Caco-2 (cell line): ENCODE results near the gene EBF4. TPM values are rescaled to one million over a fixed set of nuclear protein-coding genes. Genes with fewer than 3 reads are reported as not detected.

Experiments used
- BruUV-seq: library from RNA; stranded (reverse); fragments of 400-500 nt; replicated peaks from 2 replicates; lab custom pipeline; 2021; lab: Mats Ljungman, UMichigan
- CTCF ChIA-PET: fragments of 300-600 bp; sonication (Branson Sonifier 250); formaldehyde crosslinking; loops from one replicate; lab custom pipeline; 2022; ENCODE audit warnings: antibody characterized with exemption; lab: Charles Lee
- POLR2A ChIA-PET: fragments of 300-600 bp; sonication (Branson Sonifier 250); formaldehyde crosslinking; loops from one replicate; lab custom pipeline; 2022; ENCODE audit warnings: antibody characterized with exemption; lab: Charles Lee
- DNase-seq, 2 experiments: peaks; one replicate each; pipeline versions ENCODE4 v3.0.0 to v3.0.0-alpha.2; 2020 to 2022
- H3K27me3 ChIP-seq: replicated peaks from 2 replicates; pipeline ENCODE4 v1.6.0; 2011; ENCODE audit warnings: low read length; ENCODE audit not compliant: control insufficient read depth, insufficient read depth
- H3K36me3 ChIP-seq: 2 replicates; pipeline ENCODE4 v1.5.1; 2011; ENCODE audit warnings: low read length; ENCODE audit not compliant: control insufficient read depth, insufficient read depth
- H3K4me1 ChIP-seq: fragments of 250-450 bp; sonication (Bioruptor Pico); 2 replicates; pipeline ENCODE4 v1.5.1; 2020; ENCODE audit warnings: mild to moderate bottlenecking
- H3K4me3 ChIP-seq: 2 replicates; pipeline ENCODE4 v1.5.1; 2011; ENCODE audit warnings: low read depth, mild to moderate bottlenecking, control low read depth, low read length
- H3K9me3 ChIP-seq: fragments of 250-450 bp; sonication (Bioruptor Pico); 2 replicates; pipeline ENCODE4 v1.5.1; 2020; ENCODE audit warnings: mild to moderate bottlenecking, moderate library complexity
- H3K27ac Mint-ChIP-seq: one replicate; pipeline ENCODE4 v1.8.0; 2022; ENCODE audit warnings: mixed read lengths; ENCODE audit not compliant: unreplicated experiment
- H3K27me3 Mint-ChIP-seq: one replicate; pipeline ENCODE4 v1.8.0; 2022; ENCODE audit warnings: mixed read lengths; ENCODE audit not compliant: insufficient read depth, unreplicated experiment
- H3K36me3 Mint-ChIP-seq: one replicate; pipeline ENCODE4 v1.8.0; 2022; ENCODE audit warnings: mild to moderate bottlenecking, mixed read lengths; ENCODE audit not compliant: insufficient read depth, unreplicated experiment
- H3K4me1 Mint-ChIP-seq: one replicate; pipeline ENCODE4 v1.8.0; 2022; ENCODE audit warnings: low read depth, mixed read lengths; ENCODE audit not compliant: unreplicated experiment
- H3K4me3 Mint-ChIP-seq: one replicate; pipeline ENCODE4 v1.8.0; 2022; ENCODE audit warnings: mild to moderate bottlenecking, moderate library complexity, mixed read lengths; ENCODE audit not compliant: unreplicated experiment
- H3K9me3 Mint-ChIP-seq: one replicate; pipeline ENCODE4 v1.8.0; 2022; ENCODE audit warnings: mixed read lengths; ENCODE audit not compliant: unreplicated experiment
- intact Hi-C: fragments of 100-400 bp; cut with micrococcal nuclease; formaldehyde crosslinking; loops from one replicate; pipeline ENCODE4 v1.10.0; 2022; ENCODE audit not compliant: unreplicated experiment
- total RNA-seq: library from RNA; stranded (reverse); gene quantifications from 2 replicates; pipeline ENCODE4 v1.2.3, GENCODE V29; 2022
- TF ChIP-seq, protein P1 (sequence below), 2 experiments: fragments of 200-600 bp in 1 of 2; IDR thresholded peaks; 1 replicate in 1 of 2; 2 replicates in 1 of 2; pipeline versions ENCODE4 v1.5.1 to v1.8.0; 2011 to 2022; ENCODE audit warnings: antibody characterized with exemption in 1 of 2, control low read depth in 1 of 2, inconsistent platforms in 1 of 2, low read depth in 1 of 2, low read length in 1 of 2, mild to moderate bottlenecking in 1 of 2, moderate library complexity in 1 of 2; ENCODE audit not compliant: insufficient read depth in 1 of 2, severe bottlenecking in 1 of 2, unreplicated experiment in 1 of 2

Gene EBF4
- total RNA-seq, 1 experiment from 2014 or later: 7.5 TPM

DNA sequence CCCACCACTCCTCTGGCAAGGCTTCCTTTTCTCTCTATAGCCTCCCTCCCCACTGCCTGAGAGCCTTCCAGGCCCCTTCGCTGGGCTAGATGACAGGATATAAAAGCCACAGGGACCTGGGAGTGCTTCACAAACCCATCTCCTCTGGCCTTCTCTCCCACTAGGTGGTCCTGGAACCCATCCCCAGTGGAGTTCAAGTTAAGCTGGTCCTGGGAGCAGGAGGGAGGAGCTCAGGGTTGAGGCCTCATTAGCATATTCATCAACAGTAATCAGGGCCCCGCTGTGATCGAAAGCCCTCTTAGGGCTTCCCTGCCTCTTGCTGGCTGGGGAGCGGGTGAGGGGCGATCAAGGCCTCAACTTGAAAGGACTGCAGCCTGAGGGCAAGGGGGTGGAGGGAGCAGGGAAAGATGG, 9.1 kb downstream of the EBF4 start:
- intact Hi-C loops: no loop called here
- no peaks in the 10 kb centered on the region for H3K4me1 Mint-ChIP-seq
- H3K9me3 Mint-ChIP-seq: no peaks in the 10 kb centered on the region
- no peaks in the 10 kb centered on the region for H3K36me3 Mint-ChIP-seq
- H3K4me3 ChIP-seq: no peak overlapping the region
- no peak for DNase-seq
- no peaks in the 10 kb centered on the region for H3K9me3 ChIP-seq
- BruUV-seq: no TSS peak
- TF ChIP-seq, protein P1, sequence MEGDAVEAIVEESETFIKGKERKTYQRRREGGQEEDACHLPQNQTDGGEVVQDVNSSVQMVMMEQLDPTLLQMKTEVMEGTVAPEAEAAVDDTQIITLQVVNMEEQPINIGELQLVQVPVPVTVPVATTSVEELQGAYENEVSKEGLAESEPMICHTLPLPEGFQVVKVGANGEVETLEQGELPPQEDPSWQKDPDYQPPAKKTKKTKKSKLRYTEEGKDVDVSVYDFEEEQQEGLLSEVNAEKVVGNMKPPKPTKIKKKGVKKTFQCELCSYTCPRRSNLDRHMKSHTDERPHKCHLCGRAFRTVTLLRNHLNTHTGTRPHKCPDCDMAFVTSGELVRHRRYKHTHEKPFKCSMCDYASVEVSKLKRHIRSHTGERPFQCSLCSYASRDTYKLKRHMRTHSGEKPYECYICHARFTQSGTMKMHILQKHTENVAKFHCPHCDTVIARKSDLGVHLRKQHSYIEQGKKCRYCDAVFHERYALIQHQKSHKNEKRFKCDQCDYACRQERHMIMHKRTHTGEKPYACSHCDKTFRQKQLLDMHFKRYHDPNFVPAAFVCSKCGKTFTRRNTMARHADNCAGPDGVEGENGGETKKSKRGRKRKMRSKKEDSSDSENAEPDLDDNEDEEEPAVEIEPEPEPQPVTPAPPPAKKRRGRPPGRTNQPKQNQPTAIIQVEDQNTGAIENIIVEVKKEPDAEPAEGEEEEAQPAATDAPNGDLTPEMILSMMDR (IDR thresholded peaks at IDR 0.05; ENCODE audit: insufficient read depth in 1 of 2, low read depth in 1 of 2, low read length in 1 of 2, severe bottlenecking in 1 of 2, unreplicated experiment in 1 of 2): no peak
- no peaks in the 10 kb centered on the region for H3K36me3 ChIP-seq
- no peak overlapping the region for H3K27ac Mint-ChIP-seq
- no peaks in the 10 kb centered on the region for H3K4me1 ChIP-seq
- no peaks in the 10 kb centered on the region for H3K27me3 ChIP-seq
- no peak overlapping the region for H3K4me3 Mint-ChIP-seq
- ChIA-PET POLR2A (no interaction called here), CTCF (no interaction called here)
- H3K27me3 Mint-ChIP-seq: peaks cover 4% of the 10 kb centered on the region

DNA sequence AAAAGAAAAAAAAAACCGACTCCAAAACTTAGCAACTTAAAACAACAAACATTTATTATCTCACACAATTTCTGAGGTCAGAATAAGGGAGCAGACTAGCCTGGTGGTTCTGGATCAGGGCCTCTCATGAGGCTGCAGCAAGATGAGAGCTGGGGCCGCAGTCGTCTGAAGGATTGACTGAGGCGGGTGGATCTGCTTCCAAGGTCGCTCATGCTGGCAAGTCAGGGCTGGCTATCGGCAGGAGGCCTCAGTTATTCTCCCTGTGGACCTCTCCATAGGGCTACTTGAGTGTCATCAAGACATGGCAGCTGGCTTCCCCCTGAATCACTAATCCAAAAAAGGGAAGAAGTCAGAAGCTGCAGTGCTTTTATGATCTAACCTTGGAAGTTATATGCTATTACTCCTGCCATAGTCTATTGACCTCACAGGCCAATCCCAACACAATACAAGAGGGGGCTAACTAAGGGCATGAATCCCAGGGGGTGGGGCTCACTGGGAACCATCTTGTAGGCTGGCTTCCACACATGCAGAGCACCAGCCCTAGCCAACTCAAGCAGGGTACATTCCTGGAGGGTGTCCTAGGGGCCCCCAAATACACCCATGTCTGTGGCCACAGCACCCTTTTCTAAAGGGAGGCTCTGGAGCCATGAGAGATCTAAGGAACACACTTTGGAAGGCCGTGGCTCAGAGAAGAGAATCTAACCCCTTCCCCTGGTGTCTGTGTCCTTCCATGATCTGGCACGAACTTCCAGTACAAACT, 11.3 kb downstream of the EBF4 start:
- no peak for DNase-seq
- H3K4me3 ChIP-seq: no peak overlapping the region
- H3K4me1 Mint-ChIP-seq: no peaks in the 10 kb centered on the region
- TF ChIP-seq, protein P1 (IDR thresholded peaks at IDR 0.05; ENCODE audit: insufficient read depth in 1 of 2, low read depth in 1 of 2, low read length in 1 of 2, severe bottlenecking in 1 of 2, unreplicated experiment in 1 of 2): no peak
- no peaks in the 10 kb centered on the region for H3K4me1 ChIP-seq
- H3K27ac Mint-ChIP-seq: no peak overlapping the region
- H3K4me3 Mint-ChIP-seq: no peak overlapping the region
- no peaks in the 10 kb centered on the region for H3K27me3 Mint-ChIP-seq
- peaks cover 7% of the 10 kb centered on the region for H3K36me3 Mint-ChIP-seq
- intact Hi-C loops: no loop called here
- no peaks in the 10 kb centered on the region for H3K9me3 ChIP-seq
- H3K9me3 Mint-ChIP-seq: no peaks in the 10 kb centered on the region
- ChIA-PET POLR2A (no interaction called here), CTCF (no interaction called here)
- no peaks in the 10 kb centered on the region for H3K27me3 ChIP-seq
- no TSS peak for BruUV-seq
- H3K36me3 ChIP-seq: no peaks in the 10 kb centered on the region

DNA sequence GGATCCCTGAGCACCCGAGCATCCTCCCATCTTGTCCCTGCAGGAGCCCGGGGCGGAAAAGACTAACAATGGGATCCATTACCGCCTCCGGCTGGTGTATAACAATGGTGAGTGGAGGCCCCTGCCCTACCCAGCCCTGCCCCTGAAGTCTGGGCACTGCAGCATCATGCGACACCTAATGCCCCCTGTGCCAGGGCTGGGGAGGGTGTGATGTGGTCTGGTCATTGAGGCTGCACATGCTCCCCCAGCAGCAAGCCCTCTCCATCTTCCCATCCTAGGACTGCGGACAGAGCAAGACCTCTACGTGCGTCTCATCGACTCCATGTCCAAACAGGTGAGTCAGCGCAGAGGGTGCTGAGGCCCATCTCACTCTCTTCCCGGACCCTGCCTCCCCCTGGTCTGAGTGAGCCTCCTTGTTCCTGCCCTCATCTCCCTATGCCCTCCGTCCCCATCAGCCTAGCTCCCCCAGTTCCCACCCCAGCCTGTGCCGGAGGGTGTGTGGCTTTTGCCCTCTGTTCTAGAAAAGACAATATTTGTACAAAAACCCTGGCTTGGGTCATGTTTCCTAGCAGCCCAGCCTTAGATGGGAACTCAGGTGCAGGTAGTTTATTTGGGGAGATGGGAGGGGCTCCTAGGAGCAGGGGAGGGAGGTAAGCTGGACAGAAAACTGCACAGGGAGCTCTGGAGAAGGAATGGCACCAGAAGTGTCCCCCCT, 13.5 kb downstream of the EBF4 start:
- no peak for DNase-seq
- Mint-ChIP-seq H3K36me3 (peaks cover 7% of the 10 kb centered on the region), H3K27ac (no peak overlapping the region), H3K4me3 (no peak overlapping the region), H3K4me1 (no peaks in the 10 kb centered on the region), H3K27me3 (no peaks in the 10 kb centered on the region), H3K9me3 (no peaks in the 10 kb centered on the region)
- TF ChIP-seq, protein P1 (IDR thresholded peaks at IDR 0.05; ENCODE audit: insufficient read depth in 1 of 2, low read depth in 1 of 2, low read length in 1 of 2, severe bottlenecking in 1 of 2, unreplicated experiment in 1 of 2): no peak
- no TSS peak for BruUV-seq
- H3K4me3 ChIP-seq: no peak overlapping the region
- H3K36me3 ChIP-seq: no peaks in the 10 kb centered on the region
- intact Hi-C loops: no loop called here
- H3K27me3 ChIP-seq: no peaks in the 10 kb centered on the region
- ChIA-PET POLR2A (no interaction called here), CTCF (no interaction called here)
- no peaks in the 10 kb centered on the region for H3K4me1 ChIP-seq
- H3K9me3 ChIP-seq: no peaks in the 10 kb centered on the region
